H9 (cell line): ENCODE data around the gene INSYN2A. TPM values are rescaled to one million over a fixed set of nuclear protein-coding genes. Genes with fewer than 3 reads are reported as not detected.

Experiments used
- DNase-seq: peaks from one replicate; pipeline ENCODE4 v3.0.0-alpha.2; 2017
- H2AFZ ChIP-seq: one replicate; pipeline ENCODE4 v1.6.1; 2013; ENCODE audit warnings: mild to moderate bottlenecking, low read length, control low read depth, moderate library complexity
- H2AK5ac ChIP-seq: 2 replicates; pipeline ENCODE4 v1.6.1; 2013; ENCODE audit warnings: low read length, control low read depth, mixed read lengths; ENCODE audit not compliant: insufficient read length
- H2BK120ac ChIP-seq: one replicate; pipeline ENCODE4 v1.6.1; 2013; ENCODE audit warnings: low read depth, mild to moderate bottlenecking, low read length, control low read depth, inconsistent platforms; ENCODE audit not compliant: poor library complexity, severe bottlenecking
- H2BK12ac ChIP-seq: 2 replicates; pipeline ENCODE4 v1.6.1; 2013; ENCODE audit warnings: low read length, control low read depth, mixed read lengths, low read depth; ENCODE audit not compliant: insufficient read length
- H2BK15ac ChIP-seq: 2 replicates; pipeline ENCODE4 v1.6.1; 2013; ENCODE audit warnings: low read depth, low read length, control low read depth
- H2BK20ac ChIP-seq: one replicate; pipeline ENCODE4 v1.6.1; 2013; ENCODE audit warnings: low read depth, mild to moderate bottlenecking, low read length, control low read depth, inconsistent platforms; ENCODE audit not compliant: poor library complexity, severe bottlenecking
- H2BK5ac ChIP-seq: 2 replicates; pipeline ENCODE4 v1.6.1; 2013; ENCODE audit warnings: low read length, control low read depth, mixed read lengths; ENCODE audit not compliant: insufficient read length
- H3K14ac ChIP-seq: 2 replicates; pipeline ENCODE4 v1.6.1; 2013; ENCODE audit warnings: low read length, control low read depth; ENCODE audit not compliant: insufficient read depth
- H3K18ac ChIP-seq: 2 replicates; pipeline ENCODE4 v1.6.1; 2013; ENCODE audit warnings: low read depth, mild to moderate bottlenecking, mixed read lengths, low read length, control low read depth; ENCODE audit not compliant: insufficient read length
- H3K23ac ChIP-seq: 2 replicates; pipeline ENCODE4 v1.6.1; 2013; ENCODE audit warnings: low read length, control low read depth, mixed read lengths, low read depth; ENCODE audit not compliant: insufficient read length
- H3K23me2 ChIP-seq: 2 replicates; pipeline ENCODE4 v1.6.1; 2013; ENCODE audit warnings: low read depth, mild to moderate bottlenecking, mixed read lengths, low read length, control low read depth; ENCODE audit not compliant: insufficient read length, poor library complexity, severe bottlenecking
- H3K27ac ChIP-seq: 2 replicates; pipeline ENCODE4 v1.5.1; 2013; ENCODE audit warnings: low read length, control low read depth, mixed read lengths, low read depth; ENCODE audit not compliant: insufficient read length
- H3K27me3 ChIP-seq: 2 replicates; pipeline ENCODE4 v1.6.1; 2013; ENCODE audit warnings: low read length, control low read depth, inconsistent platforms; ENCODE audit not compliant: insufficient read depth
- H3K4ac ChIP-seq: 2 replicates; pipeline ENCODE4 v1.6.1; 2013; ENCODE audit warnings: low read depth, mild to moderate bottlenecking, control low read depth, inconsistent platforms, low read length, moderate library complexity
- H3K4me1 ChIP-seq: 2 replicates; pipeline ENCODE4 v1.6.1; 2013; ENCODE audit warnings: low read length, control low read depth, inconsistent platforms; ENCODE audit not compliant: insufficient read depth
- H3K4me2 ChIP-seq: 2 replicates; pipeline ENCODE4 v1.6.1; 2013; ENCODE audit warnings: low read length, control low read depth, mixed read lengths; ENCODE audit not compliant: insufficient read length, insufficient read depth
- H3K56ac ChIP-seq: 2 replicates; pipeline ENCODE4 v1.6.1; 2013; ENCODE audit warnings: low read depth, mild to moderate bottlenecking, mixed read lengths, low read length, control low read depth; ENCODE audit not compliant: insufficient read length
- H3K79me1 ChIP-seq: 2 replicates; pipeline ENCODE4 v1.6.1; 2013; ENCODE audit warnings: low read depth, mild to moderate bottlenecking, moderate library complexity, low read length, control low read depth, inconsistent platforms; ENCODE audit not compliant: insufficient read depth, poor library complexity, severe bottlenecking
- H3K79me2 ChIP-seq: 2 replicates; pipeline ENCODE4 v1.6.1; 2013; ENCODE audit warnings: low read length, control low read depth, inconsistent platforms; ENCODE audit not compliant: insufficient read depth
- H3K9ac ChIP-seq: 2 replicates; pipeline ENCODE4 v1.6.1; 2013; ENCODE audit warnings: low read length, control low read depth, mixed read lengths; ENCODE audit not compliant: insufficient read length; ENCODE audit errors: extremely low read depth
- H3K9me3 ChIP-seq: one replicate; pipeline ENCODE4 v1.6.1; 2013; ENCODE audit warnings: low read depth, low read length, inconsistent platforms; ENCODE audit not compliant: control insufficient read depth
- H3T11ph ChIP-seq: one replicate; pipeline ENCODE4 v1.6.1; 2013; ENCODE audit warnings: mild to moderate bottlenecking, low read length, control low read depth, inconsistent platforms
- H4K20me1 ChIP-seq: one replicate; pipeline ENCODE4 v1.6.1; 2013; ENCODE audit not compliant: control insufficient read depth, insufficient read length, insufficient read depth
- H4K5ac ChIP-seq: 2 replicates; pipeline ENCODE4 v1.6.1; 2013; ENCODE audit warnings: low read depth, mild to moderate bottlenecking, mixed read lengths, low read length, control low read depth; ENCODE audit not compliant: insufficient read length
- H4K8ac ChIP-seq: replicated peaks from 2 replicates; pipeline ENCODE4 v1.6.1; 2013; ENCODE audit warnings: low read length, control low read depth, mixed read lengths, low read depth; ENCODE audit not compliant: insufficient read length
- H4K91ac ChIP-seq: 2 replicates; pipeline ENCODE4 v1.6.1; 2013; ENCODE audit warnings: low read depth, mild to moderate bottlenecking, moderate library complexity, mixed read lengths, low read length, control low read depth; ENCODE audit not compliant: insufficient read length
- H3K27ac Mint-ChIP-seq, 3 experiments: 2 replicates in 2 of 3; 3 replicates in 1 of 3; pipeline ENCODE4 v1.8.0; 2020 to 2021; ENCODE audit warnings: mixed read lengths in 3 of 3, mild to moderate bottlenecking in 1 of 3, moderate library complexity in 1 of 3
- H3K27me3 Mint-ChIP-seq: 2 replicates; pipeline ENCODE4 v1.8.0; 2021; ENCODE audit warnings: low read depth, mild to moderate bottlenecking, moderate library complexity, mixed read lengths
- H3K36me3 Mint-ChIP-seq, 3 experiments: 2 replicates in 2 of 3; 3 replicates in 1 of 3; pipeline ENCODE4 v1.8.0; 2020 to 2021; ENCODE audit warnings: low read depth in 3 of 3, mixed read lengths in 3 of 3; ENCODE audit not compliant: insufficient read depth in 1 of 3
- H3K4me1 Mint-ChIP-seq, 2 experiments: 2 replicates each; pipeline ENCODE4 v1.8.0; 2020; ENCODE audit warnings: mixed read lengths in 2 of 2
- H3K4me3 Mint-ChIP-seq, 2 experiments: 2 replicates in 1 of 2; 3 replicates in 1 of 2; pipeline ENCODE4 v1.8.0; 2020 to 2021; ENCODE audit warnings: mild to moderate bottlenecking in 2 of 2, mixed read lengths in 2 of 2, moderate library complexity in 1 of 2
- H3K9me3 Mint-ChIP-seq, 2 experiments: 2 replicates in 1 of 2; 3 replicates in 1 of 2; pipeline ENCODE4 v1.8.0; 2020; ENCODE audit warnings: mild to moderate bottlenecking in 2 of 2, mixed read lengths in 2 of 2, moderate library complexity in 1 of 2
- CTCF ChIP-seq: fragments of 200-600 bp; sonication (generic); conservative IDR thresholded peaks from 3 replicates; pipeline ENCODE4 v1.8.0; 2021; ENCODE audit warnings: antibody characterized with exemption, mild to moderate bottlenecking
- WGBS: extraction: QIAGEN DNeasy Blood & Tissue Kit; methylation state at CpG from one replicate; pipeline ENCODE4 v1.1.7; 2013; ENCODE audit warnings: missing lambda C conversion rate, low lambda C conversion rate, mixed read lengths; ENCODE audit not compliant: insufficient read length; ENCODE audit errors: extremely low coverage; 5-methylcytosine and 5-hydroxymethylcytosine counted together
- total RNA-seq: library from RNA; stranded (reverse); gene quantifications from 2 replicates; pipeline ENCODE4 v1.2.1, GENCODE V29; 2021

INSYN2A gene
- total RNA-seq, 1 experiment from 2014 or later, result 0.09 TPM

DNA sequence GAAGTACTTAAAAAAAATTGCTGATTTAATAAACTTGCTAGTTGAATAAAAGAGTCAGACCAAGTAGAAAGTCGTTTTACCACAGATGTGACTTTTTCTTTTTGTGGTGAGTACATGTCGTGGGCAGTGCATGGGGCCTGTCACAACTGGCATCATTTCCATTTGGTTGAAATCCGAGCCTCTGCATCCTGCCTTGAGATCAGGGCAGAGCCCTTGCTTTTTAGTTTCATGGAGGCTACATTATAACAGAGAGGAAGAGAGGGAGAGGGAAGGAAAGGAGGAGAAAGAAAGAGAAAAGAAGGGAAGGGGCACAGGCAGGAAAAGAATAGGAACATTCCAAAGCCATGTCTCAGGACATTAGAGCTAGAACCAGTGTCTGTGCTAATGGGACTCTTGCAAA is 20.4 kb upstream of the INSYN2A start:
- Histone ChIP-seq H3K4me1 (peaks cover 9% of the 10 kb centered on the region; the same call in 1 of the 2 replicates), H3K27ac (peak overlapping the region; percentile 41), H3T11ph (no peak overlapping the region), H3K18ac (no peak overlapping the region), H4K20me1 (no peaks in the 10 kb centered on the region), H2AFZ (no peak overlapping the region), H3K23me2 (no peaks in the 10 kb centered on the region), H3K14ac (no peak overlapping the region), H2BK5ac (no peak overlapping the region), H4K8ac (no peak overlapping the region), H3K79me1 (no peaks in the 10 kb centered on the region), H3K9me3 (no peaks in the 10 kb centered on the region), H2BK20ac (no peak overlapping the region), H3K23ac (no peak overlapping the region), H2BK15ac (no peak overlapping the region), H2BK12ac (no peak overlapping the region), H2AK5ac (no peak overlapping the region), H3K79me2 (no peaks in the 10 kb centered on the region), H3K9ac (no peak overlapping the region), H3K27me3 (no peaks in the 10 kb centered on the region), H3K4me2 (no peak overlapping the region), H3K4ac (no peak overlapping the region), H3K56ac (no peak overlapping the region), H4K5ac (no peak overlapping the region), H4K91ac (no peak overlapping the region), H2BK120ac (no peak overlapping the region)
- no peak for DNase-seq
- peaks cover 7 to 14% of the 10 kb centered on the region in 2 experiments for H3K9me3 Mint-ChIP-seq
- WGBS, result no CpG with 5 or more reads among the region's 3 CpGs
- peaks cover 8 to 12% (median 9%) of the 10 kb centered on the region in 3 experiments; a peak in 6 of 7 replicates for H3K36me3 Mint-ChIP-seq
- peak overlapping the region in 1 of 2 experiments; percentile 59; a peak in 2 of 5 replicates for H3K4me3 Mint-ChIP-seq
- H3K27ac Mint-ChIP-seq, result peak overlapping the region; percentile 16 to 91 (median 58); a peak in 4 of 7 replicates
- peaks cover 24% of the 10 kb centered on the region in 2 experiments for H3K4me1 Mint-ChIP-seq
- no peak for TF ChIP-seq CTCF
- H3K27me3 Mint-ChIP-seq, result no peaks in the 10 kb centered on the region; the same call in 1 of the 2 replicates
